ENCODE results near the gene UCMA. TPM values are rescaled to one million over a fixed set of nuclear protein-coding genes. Genes with fewer than 3 reads are reported as not detected.

UCMA gene
- total and polyA plus RNA-seq, 9 of the 15 experiments (the other 6 are each of a cell fraction or from before 2014, with no cell fraction given) = not detected

GRCh38 chr10:13184276-13184675 is 49.9 kb downstream of the UCMA start (continued):
- TF ChIP-seq MITF (IDR thresholded peaks at IDR 0.05) (no peak), KDM1A (IDR thresholded peaks at IDR 0.05) (no peak), GTF2F1 (IDR thresholded peaks at IDR 0.05; ENCODE audit: low read depth, low read length) (no peak), CCAR2 (IDR thresholded peaks at IDR 0.05; ENCODE audit: low read depth, low read length) (no peak), ARID3A (IDR thresholded peaks at IDR 0.05; ENCODE audit: borderline replicate concordance, low read depth, low read length) (no peak), NFXL1 (CRISPR knock-in tag; IDR thresholded peaks at IDR 0.05) (no peak), SAFB (IDR thresholded peaks at IDR 0.05; ENCODE audit: borderline replicate concordance, low read depth, low read length) (no peak), EZH2 (IDR thresholded peaks at IDR 0.05; ENCODE audit: borderline replicate concordance, low read depth, low read length) (no peak)

GRCh38 chr10:13183625-13184024 is 50.5 kb downstream of the UCMA start:
- TF ChIP-seq IFI16 (CRISPR knock-in tag; IDR thresholded peaks at IDR 0.05) (no peak), FUS (optimal IDR thresholded peaks at IDR 0.05; ENCODE audit: low read depth, low read length) (no peak), MTA3 (IDR thresholded peaks at IDR 0.05; ENCODE audit: borderline replicate concordance) (no peak), HDAC3 (IDR thresholded peaks at IDR 0.05; ENCODE audit: borderline replicate concordance, partially characterized antibody) (no peak), RNF219 (CRISPR knock-in tag; IDR thresholded peaks at IDR 0.05) (no peak), SRSF1 (IDR thresholded peaks at IDR 0.05; ENCODE audit: low read depth, low read length) (no peak)
- H4K20me1 ChIP-seq (replicated peaks; ENCODE audit: control insufficient read depth, insufficient read depth, low read length) = no peaks in the 10 kb centered on the region
- no peak for ATAC-seq
- WGBS (ENCODE audit: insufficient coverage, low coverage, missing lambda C conversion rate) = 89% methylated on average over 5 of the region's 5 CpGs
- no peak overlapping the region for H2AFZ ChIP-seq (ENCODE audit: low read depth, low read length)
- no peaks in the 10 kb centered on the region for H3K9me3 ChIP-seq (replicated peaks; ENCODE audit: control insufficient read depth, insufficient read depth, low read depth, low read length)
- no peak for FAIRE-seq
- no peaks in the 10 kb centered on the region for H3K9me1 ChIP-seq (ENCODE audit: control insufficient read depth, insufficient read depth, low read length)
- in situ Hi-C loops (cut with MboI) = no loop called here
- intact Hi-C loops (cut with micrococcal nuclease) = no loop called here
- BruUV-seq (replicated peaks) = no TSS peak
- H3K4me1 ChIP-seq (replicated peaks in 1 of 2; ENCODE audit: control insufficient read depth in 2 of 2, insufficient read depth in 2 of 2, low read length in 2 of 2) = no peaks in the 10 kb centered on the region
- H3K36me3 ChIP-seq (ENCODE audit: control insufficient read depth, insufficient read depth, low read length) = peaks cover 97% of the 10 kb centered on the region
- POLR2A ChIA-PET = interaction anchor here (1.0 to 1.6 kb wide), 2 partner anchors 12 to 16 kb away, joined by 4 read pairs; no protein-coding TSS in a partner anchor
- H3K79me2 ChIP-seq (ENCODE audit: control insufficient read depth, insufficient read depth, low read length) = no peaks in the 10 kb centered on the region
- no peak for DNase-seq (ENCODE audit: extremely low read depth in 1 of 4, low spot score in 3 of 4)
- CTCF ChIA-PET (ENCODE audit: low intra/inter-chr PET ratio) = no interaction called here
- H3K4me3 ChIP-seq = no peak overlapping the region
- H3K27me3 ChIP-seq (ENCODE audit: control insufficient read depth in 2 of 2, insufficient read depth in 2 of 2, low read length in 2 of 2) = no peaks in the 10 kb centered on the region
- H3K27ac ChIP-seq (ENCODE audit: extremely low read depth, low read depth, low read length) = no peak overlapping the region
- no peak overlapping the region for H3K4me2 ChIP-seq (ENCODE audit: insufficient read depth, low read length)
- H3K9ac ChIP-seq (ENCODE audit: insufficient read depth in 1 of 2, low read depth in 2 of 2, low read length in 2 of 2) = no peak overlapping the region

Data from K562 (cell line).